ENCODE measurements around the gene PRPH.
"Not testable (repeated sequence)": the region's sequence is repeated elsewhere in the genome, so short reads cannot be mapped to it uniquely, and the experiment has no call there.

The PRPH gene

GRCh38 chr12:49295082-49295936 is at the start of gene PRPH:
Gene PRPH, plus strand, starts transcription at chr12:49295147. Its CDS starts 54 bp downstream, at chr12:49295201.
- DNase-seq (ENCODE audit: low read depth in 2 of 2) = no peak

- DNase-seq (ENCODE audit: low read depth in 2 of 2) = no peak
Observed at GRCh38 chr12:49251357-49251756, 43.6 kb upstream of the PRPH start.

GRCh38 chr12:49253033-49253623 is 41.8 kb upstream of the PRPH start:
- no peak for DNase-seq (ENCODE audit: low read depth in 2 of 2)

- not testable (repeated sequence) for DNase-seq (ENCODE audit: low read depth in 2 of 2)
Observed at GRCh38 chr12:49255456-49255855, 39.5 kb upstream of the PRPH start.

- no peak for DNase-seq (ENCODE audit: low read depth in 2 of 2)
Observed at GRCh38 chr12:49255857-49256637, 38.9 kb upstream of the PRPH start.

GRCh38 chr12:49257508-49258184 is 37.3 kb upstream of the PRPH start:
- DNase-seq (ENCODE audit: low read depth in 2 of 2) = not testable (repeated sequence)

- DNase-seq (ENCODE audit: low read depth in 2 of 2) = no peak
Observed at GRCh38 chr12:49259452-49259851, 35.5 kb upstream of the PRPH start.

GRCh38 chr12:49260166-49260565 is 34.8 kb upstream of the PRPH start:
- DNase-seq (ENCODE audit: low read depth in 2 of 2) = no peak

GRCh38 chr12:49260571-49261363 is 34.2 kb upstream of the PRPH start:
- DNase-seq (ENCODE audit: low read depth in 2 of 2) = no peak

GRCh38 chr12:49261721-49262120 is 33.2 kb upstream of the PRPH start:
- DNase-seq (ENCODE audit: low read depth in 2 of 2) = no peak

GRCh38 chr12:49263400-49263763 is 31.6 kb upstream of the PRPH start:
- DNase-seq (ENCODE audit: low read depth in 2 of 2) = no peak

- no peak for DNase-seq (ENCODE audit: low read depth in 2 of 2)
Observed at GRCh38 chr12:49264466-49264872, 30.5 kb upstream of the PRPH start.

- DNase-seq (ENCODE audit: low read depth in 2 of 2) = peak; percentile 78 to 85
Observed at GRCh38 chr12:49264873-49265792, 29.8 kb upstream of the PRPH start, which contains the start of gene TUBA1C. Gene TUBA1C, plus strand, starts transcription at chr12:49265082. Its CDS starts 100 bp downstream, at chr12:49265182.

GRCh38 chr12:49269191-49269590 is 25.8 kb upstream of the PRPH start:
- DNase-seq (ENCODE audit: low read depth in 2 of 2) = not testable (repeated sequence)

GRCh38 chr12:49272790-49273725 is 21.9 kb upstream of the PRPH start:
- DNase-seq (ENCODE audit: low read depth in 2 of 2) = no peak

GRCh38 chr12:49273726-49274395 is 21.1 kb upstream of the PRPH start:
- DNase-seq (ENCODE audit: low read depth in 2 of 2) = no peak

- no peak for DNase-seq (ENCODE audit: low read depth in 2 of 2)
Observed at GRCh38 chr12:49274396-49275069, 20.4 kb upstream of the PRPH start.
